K562 (cell line): ENCODE data around the gene DRC1. TPM values are rescaled to one million over a fixed set of nuclear protein-coding genes. Genes with fewer than 3 reads are reported as not detected.

Experiments
- ATAC-seq: fragments of 200-7000 bp; cut with Tn5 transposase; 3 replicates; pipeline ENCODE4 v1.9.1; 2020; ENCODE audit warnings: moderate library complexity
- BruUV-seq: library from RNA; stranded (reverse); fragments of 400-500 nt; replicated peaks from 2 replicates; lab custom pipeline; 2021; lab: Mats Ljungman, UMichigan
- CTCF ChIA-PET: fragments of 300-600 bp; formaldehyde crosslinking; extraction: SDS; loops from one replicate; lab custom pipeline; 2021; ENCODE audit warnings: low intra/inter-chr PET ratio; lab: Yijun Ruan, JAX
- POLR2A ChIA-PET: fragments of 300-600, 350-650 bp; sonication (Branson Sonifier 250); formaldehyde crosslinking; extraction: SDS; loops from one replicate; lab custom pipeline; 2021; ENCODE audit warnings: antibody characterized with exemption, inconsistent platforms; lab: Yijun Ruan, JAX
- DNase-seq, 4 experiments: peaks; one replicate each; pipeline versions ENCODE4 v3.0.0 to v3.0.0-alpha.2; 2011 to 2018; ENCODE audit warnings: low spot score in 3 of 4, mixed read lengths in 3 of 4; ENCODE audit errors: extremely low read depth in 1 of 4
- FAIRE-seq: peaks from 2 replicates; lab custom pipeline; 2011; peaks lifted over from hg19 to GRCh38; lab: Jason Lieb, UNC
- H2AFZ ChIP-seq: 2 replicates; pipeline ENCODE4 v1.6.0; 2011; ENCODE audit warnings: low read depth, low read length, control low read depth, inconsistent platforms
- H3K27ac ChIP-seq: fragments of 200-600 bp; 3 replicates; pipeline ENCODE4 v1.8.0; 2011; ENCODE audit warnings: low read depth, mild to moderate bottlenecking, control low read depth, inconsistent platforms, low read length, moderate library complexity, mixed read lengths; ENCODE audit errors: extremely low read depth
- H3K27me3 ChIP-seq, 2 experiments: fragments of 300-600 bp in 1 of 2; 2 replicates in 1 of 2; 3 replicates in 1 of 2; pipeline versions ENCODE4 v1.6.0 to v1.8.0; 2011; ENCODE audit warnings: inconsistent platforms in 2 of 2, low read length in 2 of 2, mild to moderate bottlenecking in 1 of 2, mixed read lengths in 1 of 2, moderate library complexity in 1 of 2; ENCODE audit not compliant: control insufficient read depth in 2 of 2, insufficient read depth in 2 of 2
- H3K36me3 ChIP-seq: fragments of 300-600 bp; 3 replicates; pipeline ENCODE4 v1.8.0; 2011; ENCODE audit warnings: mild to moderate bottlenecking, low read length, inconsistent platforms; ENCODE audit not compliant: control insufficient read depth, insufficient read depth
- H3K4me1 ChIP-seq, 2 experiments: fragments of 200-600 bp in 1 of 2; replicated peaks in 1 of 2; 2 replicates in 1 of 2; 3 replicates in 1 of 2; pipeline versions ENCODE4 v1.5.1 to v1.8.0; 2011; ENCODE audit warnings: inconsistent platforms in 2 of 2, low read length in 2 of 2, mild to moderate bottlenecking in 1 of 2, mixed read lengths in 1 of 2, moderate library complexity in 1 of 2; ENCODE audit not compliant: control insufficient read depth in 2 of 2, insufficient read depth in 2 of 2
- H3K4me2 ChIP-seq: 2 replicates; pipeline ENCODE4 v1.6.1; 2011; ENCODE audit warnings: low read length, control low read depth, inconsistent platforms, mixed read lengths; ENCODE audit not compliant: insufficient read depth
- H3K4me3 ChIP-seq: fragments of 200-600 bp; sonication (generic), shearing (Covaris generic); 2 replicates; pipeline ENCODE4 v1.5.1; 2016; ENCODE audit warnings: control low read depth, inconsistent platforms
- H3K79me2 ChIP-seq: fragments of 200-600 bp; 3 replicates; pipeline ENCODE4 v1.8.0; 2011; ENCODE audit warnings: low read length, inconsistent platforms; ENCODE audit not compliant: control insufficient read depth, insufficient read depth
- H3K9ac ChIP-seq, 2 experiments: 2 replicates each; pipeline versions ENCODE4 v1.6.0 to v1.6.1; 2011; ENCODE audit warnings: low read depth in 2 of 2, low read length in 2 of 2, control low read depth in 1 of 2, inconsistent platforms in 1 of 2, mild to moderate bottlenecking in 1 of 2, mixed read lengths in 1 of 2; ENCODE audit not compliant: insufficient read depth in 1 of 2
- H3K9me1 ChIP-seq: one replicate; pipeline ENCODE4 v1.6.0; 2011; ENCODE audit warnings: inconsistent platforms, mild to moderate bottlenecking, low read length, moderate library complexity; ENCODE audit not compliant: control insufficient read depth, insufficient read depth
- H3K9me3 ChIP-seq: replicated peaks from 2 replicates; pipeline ENCODE4 v1.5.1; 2011; ENCODE audit warnings: low read depth, low read length, inconsistent platforms; ENCODE audit not compliant: control insufficient read depth, insufficient read depth
- H4K20me1 ChIP-seq: replicated peaks from 2 replicates; pipeline ENCODE4 v1.6.1; 2011; ENCODE audit warnings: low read length, inconsistent platforms, mixed read lengths; ENCODE audit not compliant: control insufficient read depth, insufficient read depth
- ASH1L ChIP-seq: fragments of 450-650 bp; IDR thresholded peaks from 2 replicates; pipeline ENCODE4 v1.6.1; 2018; ENCODE audit warnings: borderline replicate concordance, mild to moderate bottlenecking, low read depth; ENCODE audit not compliant: partially characterized antibody
- E2F4 ChIP-seq: sonication (generic); formaldehyde crosslinking; IDR thresholded peaks from 2 replicates; pipeline ENCODE4 v1.8.0; 2022; ENCODE audit warnings: mild to moderate bottlenecking, low read depth, missing genetic modification reagents
- HOMEZ ChIP-seq: fragments of 250-450 bp; sonication (Bioruptor Pico); IDR thresholded peaks from 2 replicates; pipeline ENCODE4 v1.4.0; 2020; ENCODE audit warnings: mild to moderate bottlenecking, moderate library complexity
- L3MBTL2 ChIP-seq: fragments of 450-650 bp; IDR thresholded peaks from 2 replicates; pipeline ENCODE4 v1.6.1; 2016; ENCODE audit warnings: mild to moderate bottlenecking, moderate library complexity
- MYBL2 ChIP-seq, 2 experiments: fragments of 450-650 bp in 1 of 2; sonication (generic) in 1 of 2; formaldehyde crosslinking in 1 of 2; IDR thresholded peaks; 2 replicates each; pipeline versions ENCODE4 v1.6.1 to v1.8.1; 2017 to 2022; ENCODE audit warnings: borderline replicate concordance in 1 of 2, inconsistent platforms in 1 of 2, low read depth in 1 of 2, mild to moderate bottlenecking in 1 of 2, missing genetic modification reagents in 1 of 2, moderate library complexity in 1 of 2
- NCOA1 ChIP-seq: fragments of 450-650 bp; IDR thresholded peaks from 2 replicates; pipeline ENCODE4 v1.6.1; 2016; ENCODE audit warnings: low read depth
- NR1H2 ChIP-seq: sonication (generic); formaldehyde crosslinking; IDR thresholded peaks from 2 replicates; pipeline ENCODE4 v1.4.0; 2020; ENCODE audit warnings: mild to moderate bottlenecking, missing genetic modification reagents
- RCOR1 ChIP-seq, 2 experiments: IDR thresholded peaks; 2 replicates each; pipeline ENCODE4 v1.6.1; 2012; ENCODE audit warnings: low read depth in 2 of 2, low read length in 2 of 2, borderline replicate concordance in 1 of 2, improper control_type of control experiment in 1 of 2
- SRSF7 ChIP-seq: fragments of 200-400 bp; formaldehyde crosslinking; optimal IDR thresholded peaks from 2 replicates; pipeline ENCODE3; 2017; ENCODE audit warnings: mild to moderate bottlenecking, low read depth, low read length
- ZNF224 ChIP-seq: sonication (generic); formaldehyde crosslinking; IDR thresholded peaks from 2 replicates; pipeline ENCODE4 v1.8.0; 2022; ENCODE audit warnings: mild to moderate bottlenecking, missing genetic modification reagents
- ZNF436 ChIP-seq: fragments of 250-450, 450-650 bp; sonication (Bioruptor Pico); formaldehyde crosslinking; IDR thresholded peaks from 2 replicates; pipeline ENCODE4 v1.7.0; 2020; ENCODE audit warnings: mild to moderate bottlenecking
- ZNF584 ChIP-seq: fragments of 200-800 bp; sonication (Bioruptor generic); IDR thresholded peaks from 2 replicates; pipeline ENCODE4 v1.6.1; 2016; ENCODE audit warnings: low read depth, mild to moderate bottlenecking, missing genetic modification characterization, missing compliant biosample characterization
- ZNF76 ChIP-seq: fragments of 250-450 bp; sonication (Bioruptor Pico); IDR thresholded peaks from 2 replicates; pipeline ENCODE4 v1.4.0; 2020; ENCODE audit warnings: mild to moderate bottlenecking, moderate library complexity, borderline replicate concordance
- WGBS: fragments of 100-300 bp; shearing (Covaris generic); methylation state at CpG from one replicate; pipeline ENCODE4 v1.1.6; 2016; ENCODE audit warnings: low coverage, mixed read lengths; ENCODE audit not compliant: insufficient coverage; ENCODE audit errors: missing lambda C conversion rate; 5-methylcytosine and 5-hydroxymethylcytosine counted together
- in situ Hi-C: fragments of 300-500 bp; cut with MboI; formaldehyde crosslinking; loops from 4 replicates; pipeline ENCODE4 v1.15.0; 2018; ENCODE audit warnings: inconsistent platforms, mixed read lengths
- intact Hi-C: fragments of 100-400 bp; cut with micrococcal nuclease; formaldehyde crosslinking; loops from 2 replicates; pipeline ENCODE4 v1.14.2; 2022
- polyA plus RNA-seq, 8 experiments: library from polyadenylated mRNA; depleted of rRNA in 4 of 8; stranded (reverse) in 5 of 8; unstranded in 3 of 8; fragments of >200 nt; fragmentation: Nextera tagmentation in 2 of 8; fragmentation: Illumina TruSeq in 1 of 8; extraction: Ambion mirVana in 2 of 8; extraction: Trizol in 1 of 8; gene quantifications; 2 replicates each; pipeline versions ENCODE4 v1.2.1 to v1.2.3, GENCODE V29; 2011 to 2014; ENCODE audit warnings: inconsistent platforms in 1 of 8, missing spikeins in 1 of 8
- total RNA-seq, 7 experiments: library from RNA; depleted of rRNA in 6 of 7; stranded (reverse); fragments of >200 nt in 6 of 7; fragmentation: Illumina TruSeq in 2 of 7; extraction: Trizol in 2 of 7; gene quantifications; 2 replicates each; pipeline versions ENCODE4 v1.2.1 to v1.2.3, GENCODE V29; 2011 to 2021; ENCODE audit warnings: low replicate concordance in 1 of 7
- TF ChIP-seq, protein P1 (sequence below): fragments of 250-450 bp; sonication (Bioruptor Pico); IDR thresholded peaks from 2 replicates; pipeline ENCODE4 v1.9.0; 2021; ENCODE audit warnings: mild to moderate bottlenecking, inconsistent platforms
- TF ChIP-seq, protein P2 (sequence below): fragments of 200-800 bp; sonication (Bioruptor generic); IDR thresholded peaks from 2 replicates; pipeline ENCODE4 v1.6.1; 2017; ENCODE audit warnings: missing genetic modification characterization, missing compliant biosample characterization

The DRC1 gene
- total and polyA plus RNA-seq, 9 of the 15 experiments (the other 6 are each of a cell fraction or from before 2014, with no cell fraction given), result 0.07 to 0.10 TPM; not detected in 7

GRCh38 chr2:26486789-26487188, 85.1 kb downstream of the DRC1 start:
- H2AFZ ChIP-seq, result no peak overlapping the region
- no peak for FAIRE-seq
- no peak for TF ChIP-seq ZNF224 (CRISPR knock-in tag)
- no peak for TF ChIP-seq ZNF584
- TF ChIP-seq, protein P1, sequence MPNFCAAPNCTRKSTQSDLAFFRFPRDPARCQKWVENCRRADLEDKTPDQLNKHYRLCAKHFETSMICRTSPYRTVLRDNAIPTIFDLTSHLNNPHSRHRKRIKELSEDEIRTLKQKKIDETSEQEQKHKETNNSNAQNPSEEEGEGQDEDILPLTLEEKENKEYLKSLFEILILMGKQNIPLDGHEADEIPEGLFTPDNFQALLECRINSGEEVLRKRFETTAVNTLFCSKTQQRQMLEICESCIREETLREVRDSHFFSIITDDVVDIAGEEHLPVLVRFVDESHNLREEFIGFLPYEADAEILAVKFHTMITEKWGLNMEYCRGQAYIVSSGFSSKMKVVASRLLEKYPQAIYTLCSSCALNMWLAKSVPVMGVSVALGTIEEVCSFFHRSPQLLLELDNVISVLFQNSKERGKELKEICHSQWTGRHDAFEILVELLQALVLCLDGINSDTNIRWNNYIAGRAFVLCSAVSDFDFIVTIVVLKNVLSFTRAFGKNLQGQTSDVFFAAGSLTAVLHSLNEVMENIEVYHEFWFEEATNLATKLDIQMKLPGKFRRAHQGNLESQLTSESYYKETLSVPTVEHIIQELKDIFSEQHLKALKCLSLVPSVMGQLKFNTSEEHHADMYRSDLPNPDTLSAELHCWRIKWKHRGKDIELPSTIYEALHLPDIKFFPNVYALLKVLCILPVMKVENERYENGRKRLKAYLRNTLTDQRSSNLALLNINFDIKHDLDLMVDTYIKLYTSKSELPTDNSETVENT (CRISPR knock-in tag), result no peak
- no peak for TF ChIP-seq HOMEZ
- no peak for TF ChIP-seq NCOA1
- no peak for TF ChIP-seq ASH1L
- no peak for TF ChIP-seq ZNF436 (CRISPR knock-in tag)
- no peak for TF ChIP-seq NR1H2 (CRISPR knock-in tag)
- no peak for TF ChIP-seq L3MBTL2
- TF ChIP-seq ZNF76 (CRISPR knock-in tag), result no peak
- no peak for TF ChIP-seq RCOR1 (IDR thresholded peaks at IDR 0.05; ENCODE audit: borderline replicate concordance in 1 of 2, low read depth in 2 of 2, low read length in 2 of 2)
- no peak for TF ChIP-seq SRSF7
- TF ChIP-seq E2F4 (CRISPR knock-in tag), result no peak
- TF ChIP-seq MYBL2 (IDR thresholded peaks at IDR 0.05; ENCODE audit: low read depth), result no peak
- no peak for TF ChIP-seq MYBL2 (CRISPR knock-in tag; IDR thresholded peaks at IDR 0.05; ENCODE audit: borderline replicate concordance)
- TF ChIP-seq, protein P2, sequence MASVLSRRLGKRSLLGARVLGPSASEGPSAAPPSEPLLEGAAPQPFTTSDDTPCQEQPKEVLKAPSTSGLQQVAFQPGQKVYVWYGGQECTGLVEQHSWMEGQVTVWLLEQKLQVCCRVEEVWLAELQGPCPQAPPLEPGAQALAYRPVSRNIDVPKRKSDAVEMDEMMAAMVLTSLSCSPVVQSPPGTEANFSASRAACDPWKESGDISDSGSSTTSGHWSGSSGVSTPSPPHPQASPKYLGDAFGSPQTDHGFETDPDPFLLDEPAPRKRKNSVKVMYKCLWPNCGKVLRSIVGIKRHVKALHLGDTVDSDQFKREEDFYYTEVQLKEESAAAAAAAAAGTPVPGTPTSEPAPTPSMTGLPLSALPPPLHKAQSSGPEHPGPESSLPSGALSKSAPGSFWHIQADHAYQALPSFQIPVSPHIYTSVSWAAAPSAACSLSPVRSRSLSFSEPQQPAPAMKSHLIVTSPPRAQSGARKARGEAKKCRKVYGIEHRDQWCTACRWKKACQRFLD, result no peak
- intact Hi-C loops (no loop called here), in situ Hi-C loops (no loop called here)
- ChIA-PET POLR2A (interaction anchor here (1.0 kb wide), 1 partner anchor 9 kb away, joined by 3 read pairs; no protein-coding TSS in a partner anchor), CTCF (no interaction called here)
- H3K79me2 ChIP-seq, result no peaks in the 10 kb centered on the region
- H3K4me1 ChIP-seq, result peaks cover 0 to 11% of the 10 kb centered on the region in 2 experiments; a peak in 2 of 5 replicates
- H3K27ac ChIP-seq, result no peak overlapping the region
- H3K4me2 ChIP-seq, result no peak overlapping the region
- no peaks in the 10 kb centered on the region; the same call in 1 of the 2 replicates for H3K9me3 ChIP-seq
- no peak overlapping the region for H3K9ac ChIP-seq
- no peaks in the 10 kb centered on the region for H4K20me1 ChIP-seq
- H3K27me3 ChIP-seq, result peaks cover 2 to 48% of the 10 kb centered on the region in 2 experiments; a peak in 3 of 5 replicates
- DNase-seq, result no peak
- no TSS peak for BruUV-seq
- H3K9me1 ChIP-seq, result no peaks in the 10 kb centered on the region
- H3K4me3 ChIP-seq, result no peak overlapping the region
- ATAC-seq, result no peak
- H3K36me3 ChIP-seq, result no peaks in the 10 kb centered on the region
- 3% methylated on average over 3 of the region's 3 CpGs for WGBS
